GM18507 (cell line): ENCODE results near the gene SORD.

ENCODE experiments used
- DNase-seq: peaks from one replicate; pipeline ENCODE4 v3.0.0; 2011; ENCODE audit warnings: low read depth; ENCODE audit not compliant: insufficient read length; ENCODE audit errors: extremely low spot score
- FAIRE-seq: peaks from 2 replicates; lab custom pipeline; 2011; peaks lifted over from hg19 to GRCh38; lab: Jason Lieb, UNC

Gene SORD

GRCh38 chr15:45112591-45113379 is 89.8 kb downstream of the SORD start:
- DNase-seq, result no peak
- FAIRE-seq, result no peak

- FAIRE-seq (no peak), DNase-seq (no peak)
Observed at GRCh38 chr15:45113380-45113990, 90.5 kb downstream of the SORD start.

- no peak for DNase-seq
- FAIRE-seq, result no peak
Observed at GRCh38 chr15:45114076-45114750, 91.2 kb downstream of the SORD start, which contains the start of the genes DUOX2 and DUOXA2. Gene DUOX2, minus strand, starts transcription at chr15:45114172. Its CDS starts 761 bp downstream, at chr15:45113411. Gene DUOXA2, plus strand, starts transcription at chr15:45114326. Its CDS starts 280 bp downstream, at chr15:45114606.

GRCh38 chr15:45114751-45115085 is 91.7 kb downstream of the SORD start:
- FAIRE-seq, result no peak
- DNase-seq, result no peak

GRCh38 chr15:45115312-45115820 is 92.4 kb downstream of the SORD start:
- no peak for DNase-seq
- FAIRE-seq, result no peak

- FAIRE-seq (no peak), DNase-seq (no peak)
Observed at GRCh38 chr15:45116006-45116481, 93.0 kb downstream of the SORD start.

GRCh38 chr15:45116482-45117307 is 93.7 kb downstream of the SORD start:
- FAIRE-seq, result no peak
- no peak for DNase-seq

- FAIRE-seq, result no peak
- no peak for DNase-seq
Observed at GRCh38 chr15:45117308-45118130, 94.5 kb downstream of the SORD start.

GRCh38 chr15:45118131-45118588 is 95.2 kb downstream of the SORD start:
- FAIRE-seq, result peak; percentile 92
- peak; percentile 71 for DNase-seq

- FAIRE-seq, result no peak
- no peak for DNase-seq
Observed at GRCh38 chr15:45118996-45119395, 96.0 kb downstream of the SORD start.

GRCh38 chr15:45120081-45120972 is 97.3 kb downstream of the SORD start:
- no peak for DNase-seq
- FAIRE-seq, result no peak

- no peak for FAIRE-seq
- DNase-seq, result no peak
Observed at GRCh38 chr15:45121020-45121419, 98.0 kb downstream of the SORD start.

- no peak for DNase-seq
Observed at GRCh38 chr15:45121706-45122417, 98.9 kb downstream of the SORD start.

GRCh38 chr15:45122719-45123118 is 99.7 kb downstream of the SORD start:
- FAIRE-seq, result no peak
- no peak for DNase-seq

More at GRCh38 chr15:45121706-45122417, 98.9 kb downstream of the SORD start:
- FAIRE-seq, result no peak

- DNase-seq, result no peak
- FAIRE-seq, result no peak
Observed at GRCh38 chr15:45123397-45123796, 100.4 kb downstream of the SORD start.

GRCh38 chr15:45126535-45127158 is 103.7 kb downstream of the SORD start:
- no peak for DNase-seq
- no peak for FAIRE-seq
